ENCODE measurements around the gene SYT15.
"Not testable (repeated sequence)": the region's sequence is repeated elsewhere in the genome, so short reads cannot be mapped to it uniquely, and the experiment has no call there.

DNA sequence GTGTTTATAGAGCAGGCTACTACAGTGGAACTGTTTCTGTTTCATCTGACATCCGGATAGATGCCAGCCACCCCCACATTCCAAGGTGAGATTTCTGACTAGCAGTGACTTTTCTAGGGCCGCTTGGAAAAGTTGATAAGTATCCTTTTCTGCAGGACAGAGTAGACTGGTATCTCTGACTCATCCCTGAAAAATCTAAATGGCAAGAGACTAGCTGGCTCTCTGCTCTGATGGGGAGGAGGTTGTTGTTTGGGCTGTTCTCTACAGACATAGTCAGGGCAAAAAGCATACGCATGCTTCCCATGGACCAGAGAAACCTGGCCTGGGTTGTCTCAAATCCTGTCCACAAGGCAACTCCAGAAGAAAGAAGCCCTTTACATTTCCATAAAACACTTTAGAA, 10.7 kb downstream of the SYT15 start:
- not testable (repeated sequence) for TF ChIP-seq TCF12 (IDR thresholded peaks at IDR 0.05); GATA2 (CRISPR knock-in tag; IDR thresholded peaks at IDR 0.05); CHD2 (IDR thresholded peaks at IDR 0.05; ENCODE audit: low read length, partially characterized antibody)
- TF ChIP-seq, protein P1, sequence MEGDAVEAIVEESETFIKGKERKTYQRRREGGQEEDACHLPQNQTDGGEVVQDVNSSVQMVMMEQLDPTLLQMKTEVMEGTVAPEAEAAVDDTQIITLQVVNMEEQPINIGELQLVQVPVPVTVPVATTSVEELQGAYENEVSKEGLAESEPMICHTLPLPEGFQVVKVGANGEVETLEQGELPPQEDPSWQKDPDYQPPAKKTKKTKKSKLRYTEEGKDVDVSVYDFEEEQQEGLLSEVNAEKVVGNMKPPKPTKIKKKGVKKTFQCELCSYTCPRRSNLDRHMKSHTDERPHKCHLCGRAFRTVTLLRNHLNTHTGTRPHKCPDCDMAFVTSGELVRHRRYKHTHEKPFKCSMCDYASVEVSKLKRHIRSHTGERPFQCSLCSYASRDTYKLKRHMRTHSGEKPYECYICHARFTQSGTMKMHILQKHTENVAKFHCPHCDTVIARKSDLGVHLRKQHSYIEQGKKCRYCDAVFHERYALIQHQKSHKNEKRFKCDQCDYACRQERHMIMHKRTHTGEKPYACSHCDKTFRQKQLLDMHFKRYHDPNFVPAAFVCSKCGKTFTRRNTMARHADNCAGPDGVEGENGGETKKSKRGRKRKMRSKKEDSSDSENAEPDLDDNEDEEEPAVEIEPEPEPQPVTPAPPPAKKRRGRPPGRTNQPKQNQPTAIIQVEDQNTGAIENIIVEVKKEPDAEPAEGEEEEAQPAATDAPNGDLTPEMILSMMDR (IDR thresholded peaks at IDR 0.05), result not testable (repeated sequence)
